IPS-20b (cell line): ENCODE results near the gene NPTN.
A peak's percentile ranks its signal among the peaks of the same experiment; 100 is the strongest.

Experiments
- H3K27ac ChIP-seq: one replicate; pipeline ENCODE4 v1.5.1; 2013; ENCODE audit warnings: low read length
- H3K27me3 ChIP-seq: 2 replicates; pipeline ENCODE4 v1.6.1; 2013; ENCODE audit warnings: mild to moderate bottlenecking, low read length, inconsistent platforms; ENCODE audit not compliant: insufficient read depth
- H3K36me3 ChIP-seq: 2 replicates; pipeline ENCODE4 v1.6.1; 2013; ENCODE audit warnings: low read depth, mild to moderate bottlenecking, inconsistent platforms, low read length, moderate library complexity; ENCODE audit not compliant: insufficient read depth
- H3K4me1 ChIP-seq: 2 replicates; pipeline ENCODE4 v1.6.1; 2013; ENCODE audit warnings: mild to moderate bottlenecking, control low read depth, inconsistent platforms, low read length, moderate library complexity; ENCODE audit not compliant: insufficient read depth
- H3K4me3 ChIP-seq: 2 replicates; pipeline ENCODE4 v1.5.1; 2013; ENCODE audit warnings: mild to moderate bottlenecking, low read length, inconsistent platforms
- H3K9ac ChIP-seq: 2 replicates; pipeline ENCODE4 v1.6.1; 2013; ENCODE audit warnings: low read depth, mild to moderate bottlenecking, inconsistent platforms, low read length, moderate library complexity
- H3K9me3 ChIP-seq: 2 replicates; pipeline ENCODE4 v1.6.1; 2013; ENCODE audit warnings: mild to moderate bottlenecking, low read depth, low read length, inconsistent platforms; ENCODE audit not compliant: insufficient read depth

NPTN gene

DNA sequence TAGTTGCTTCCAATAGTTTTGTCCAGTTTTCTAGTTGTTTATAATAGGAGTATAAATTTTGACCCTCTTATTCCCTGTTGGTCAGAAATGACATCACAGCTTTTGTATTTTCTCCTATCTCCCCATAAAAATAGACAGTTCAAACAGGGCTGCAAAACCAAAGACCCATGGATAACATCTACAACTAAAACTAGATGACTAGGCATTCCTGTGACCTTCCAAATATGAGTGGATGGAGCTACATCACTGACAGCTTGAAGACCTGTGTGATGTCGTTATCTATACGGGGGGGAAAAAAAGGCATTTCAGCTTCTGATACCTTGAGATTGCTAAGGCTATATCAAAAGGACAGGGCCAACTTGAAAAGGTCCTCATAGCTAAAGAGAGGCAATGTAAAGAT, 105.6 kb downstream of the NPTN start:
- Histone ChIP-seq H3K4me1 (peaks cover 3% of the 10 kb centered on the region; the same call in 1 of the 2 replicates), H3K9ac (no peak overlapping the region), H3K9me3 (no peaks in the 10 kb centered on the region), H3K4me3 (no peak overlapping the region), H3K27ac (no peak overlapping the region), H3K27me3 (no peaks in the 10 kb centered on the region), H3K36me3 (no peaks in the 10 kb centered on the region)

DNA sequence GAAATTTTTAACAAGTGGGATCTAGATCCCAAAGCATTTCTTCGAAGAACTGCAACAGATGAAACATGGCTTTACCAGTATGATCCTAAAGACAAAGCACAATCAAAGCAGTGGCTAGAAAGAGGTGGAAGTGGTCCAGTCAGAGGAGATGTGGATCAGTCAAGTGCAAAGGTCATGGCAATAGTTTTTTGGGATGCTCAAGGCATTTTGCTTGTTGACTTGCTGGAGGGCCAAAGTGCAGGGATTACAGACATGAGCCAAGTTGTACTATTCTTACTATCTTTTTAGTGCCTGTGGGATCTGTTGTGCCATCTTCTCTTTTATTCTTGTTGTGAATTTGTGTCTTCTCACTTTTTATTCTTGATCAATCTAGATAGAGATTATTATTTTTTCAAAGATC, 108.3 kb downstream of the NPTN start:
- no peak overlapping the region for H3K27ac ChIP-seq
- H3K4me1 ChIP-seq, result no peaks in the 10 kb centered on the region
- no peaks in the 10 kb centered on the region for H3K9me3 ChIP-seq
- H3K27me3 ChIP-seq, result no peaks in the 10 kb centered on the region
- no peak overlapping the region for H3K9ac ChIP-seq
- H3K4me3 ChIP-seq, result no peak overlapping the region
- H3K36me3 ChIP-seq, result no peaks in the 10 kb centered on the region

- Histone ChIP-seq H3K27ac (no peak overlapping the region), H3K4me1 (peaks cover 19% of the 10 kb centered on the region; the same call in 1 of the 2 replicates), H3K9me3 (no peaks in the 10 kb centered on the region), H3K27me3 (no peaks in the 10 kb centered on the region), H3K4me3 (no peak overlapping the region), H3K9ac (no peak overlapping the region), H3K36me3 (no peaks in the 10 kb centered on the region)
Measured at GRCh38 chr15:73522011-73522410, 111.2 kb downstream of the NPTN start.

DNA sequence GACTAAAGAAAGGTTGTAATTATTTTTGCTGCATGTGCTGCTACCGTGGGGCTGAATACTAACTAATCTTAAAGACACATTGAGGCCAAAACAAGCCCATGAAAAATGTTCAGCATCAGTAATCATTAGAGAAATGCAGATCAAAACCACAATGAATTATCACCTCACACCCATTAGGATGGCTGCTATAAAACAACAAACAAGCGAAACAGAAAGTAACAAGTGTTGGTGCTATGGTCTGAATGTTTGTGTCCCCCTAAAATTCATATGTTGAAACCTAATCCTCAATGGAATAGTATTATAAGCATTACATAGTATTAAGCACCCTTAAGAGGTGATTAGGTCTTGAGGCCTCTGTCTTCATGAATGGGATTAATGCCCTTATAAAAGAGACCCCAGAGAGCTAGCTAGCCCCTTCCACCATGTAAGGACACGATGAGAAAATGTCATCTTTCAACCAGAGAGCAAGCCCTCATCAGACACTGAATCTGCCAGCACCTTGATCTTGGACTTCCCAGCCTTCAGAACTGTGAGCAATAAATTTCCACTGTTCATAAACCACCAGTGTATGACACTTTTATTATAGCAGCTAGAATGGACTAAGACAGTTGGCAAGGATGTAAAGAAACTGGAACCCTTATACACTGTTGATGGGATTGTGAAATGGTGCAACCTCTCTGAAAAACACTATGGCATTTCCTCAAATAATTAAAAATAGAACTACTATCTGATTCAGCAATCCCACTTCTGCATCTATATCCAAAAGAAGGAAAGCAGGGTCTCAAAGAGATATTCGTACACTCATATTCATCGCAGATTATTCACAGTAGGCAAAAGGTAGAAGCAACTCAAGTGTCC, 114.1 kb downstream of the NPTN start:
- Histone ChIP-seq H3K4me1 (peaks cover 19% of the 10 kb centered on the region; the same call in 1 of the 2 replicates), H3K36me3 (no peaks in the 10 kb centered on the region), H3K27ac (no peak overlapping the region), H3K27me3 (no peaks in the 10 kb centered on the region), H3K4me3 (no peak overlapping the region), H3K9me3 (no peaks in the 10 kb centered on the region; the same call in 1 of the 2 replicates), H3K9ac (peak overlapping the region; percentile 47; the same call in 1 of the 2 replicates)

- H3K36me3 ChIP-seq, result no peaks in the 10 kb centered on the region
- H3K27ac ChIP-seq, result no peak overlapping the region
- no peaks in the 10 kb centered on the region; the same call in 1 of the 2 replicates for H3K9me3 ChIP-seq
- H3K27me3 ChIP-seq, result no peaks in the 10 kb centered on the region
- no peak overlapping the region for H3K4me3 ChIP-seq
- H3K9ac ChIP-seq, result peak overlapping the region; percentile 47; the same call in 1 of the 2 replicates
- peaks cover 19% of the 10 kb centered on the region; the same call in 1 of the 2 replicates for H3K4me1 ChIP-seq
Measured at GRCh38 chr15:73518180-73518862, 114.9 kb downstream of the NPTN start.

- Histone ChIP-seq H3K9me3 (no peaks in the 10 kb centered on the region; the same call in 1 of the 2 replicates), H3K4me3 (no peak overlapping the region), H3K27me3 (no peaks in the 10 kb centered on the region), H3K27ac (no peak overlapping the region), H3K36me3 (no peaks in the 10 kb centered on the region), H3K4me1 (peaks cover 19% of the 10 kb centered on the region; the same call in 1 of the 2 replicates), H3K9ac (no peak overlapping the region)
Measured at GRCh38 chr15:73517566-73517965, 115.6 kb downstream of the NPTN start.

DNA sequence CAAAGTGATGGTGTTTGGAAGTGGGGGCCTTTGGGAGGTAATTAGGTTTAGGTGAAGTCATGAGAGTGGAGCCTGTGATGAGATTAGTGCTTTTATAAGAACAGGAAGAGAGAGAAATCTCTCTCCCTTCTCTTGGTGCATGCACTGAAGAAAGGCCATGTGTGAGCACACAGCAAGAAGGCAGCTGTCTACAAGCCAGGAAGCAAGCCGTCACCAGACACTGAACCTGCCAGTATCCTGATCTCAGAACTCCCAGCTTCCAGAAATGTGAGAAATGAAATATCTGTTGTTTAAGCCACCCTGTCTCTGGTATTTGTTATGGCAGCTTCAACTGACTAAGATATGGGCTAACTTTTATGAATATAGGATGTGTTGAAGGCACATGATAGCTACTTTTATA, 117.7 kb downstream of the NPTN start:
- Histone ChIP-seq H3K9me3 (no peaks in the 10 kb centered on the region; the same call in 1 of the 2 replicates), H3K4me3 (no peak overlapping the region), H3K27me3 (no peaks in the 10 kb centered on the region), H3K36me3 (no peaks in the 10 kb centered on the region), H3K4me1 (peaks cover 19% of the 10 kb centered on the region; the same call in 1 of the 2 replicates), H3K9ac (no peak overlapping the region), H3K27ac (no peak overlapping the region)
